NAMALWA (cell line): ENCODE data around the gene TMEM181.
"Not testable (repeated sequence)": the region's sequence is repeated elsewhere in the genome, so short reads cannot be mapped to it uniquely, and the experiment has no call there.

Experiments used
- DNase-seq: peaks from one replicate; pipeline ENCODE4 v3.0.0-alpha.2; 2015; ENCODE audit warnings: low spot score

TMEM181 gene

GRCh38 chr6:158596861-158597260 is 37.0 kb downstream of the TMEM181 start:
- no peak for DNase-seq

GRCh38 chr6:158597565-158597964 is 37.7 kb downstream of the TMEM181 start:
- no peak for DNase-seq

- no peak for DNase-seq
Observed at GRCh38 chr6:158599635-158600034, 39.7 kb downstream of the TMEM181 start.

GRCh38 chr6:158603261-158604047 is 43.6 kb downstream of the TMEM181 start:
- DNase-seq: no peak

- DNase-seq: no peak
Observed at GRCh38 chr6:158604048-158604406, 44.1 kb downstream of the TMEM181 start.

GRCh38 chr6:158605266-158605878 is 45.5 kb downstream of the TMEM181 start:
- DNase-seq: peak; percentile 81

- not testable (repeated sequence) for DNase-seq
Observed at GRCh38 chr6:158606011-158606410, 46.1 kb downstream of the TMEM181 start.

GRCh38 chr6:158606935-158607334 is 47.0 kb downstream of the TMEM181 start:
- no peak for DNase-seq

- no peak for DNase-seq
Observed at GRCh38 chr6:158607411-158608170, 47.7 kb downstream of the TMEM181 start.

GRCh38 chr6:158608221-158608620 is 48.3 kb downstream of the TMEM181 start:
- no peak for DNase-seq

- DNase-seq: no peak
Observed at GRCh38 chr6:158609455-158610155, 49.7 kb downstream of the TMEM181 start.

GRCh38 chr6:158610319-158610968 is 50.6 kb downstream of the TMEM181 start:
- no peak for DNase-seq

- DNase-seq: no peak
Observed at GRCh38 chr6:158611039-158611438, 51.1 kb downstream of the TMEM181 start.

- DNase-seq: no peak
Observed at GRCh38 chr6:158611541-158612370, 51.9 kb downstream of the TMEM181 start.

- not testable (repeated sequence) for DNase-seq
Observed at GRCh38 chr6:158614606-158615005, 54.7 kb downstream of the TMEM181 start.

GRCh38 chr6:158618289-158618688 is 58.4 kb downstream of the TMEM181 start:
- not testable (repeated sequence) for DNase-seq

- DNase-seq: no peak
Observed at GRCh38 chr6:158619922-158620801, 60.3 kb downstream of the TMEM181 start.

GRCh38 chr6:158620963-158621693 is 61.2 kb downstream of the TMEM181 start:
- no peak for DNase-seq
